Neural cell (in vitro differentiated cells): ENCODE measurements around the gene GTPBP3. TPM values are rescaled to one million over a fixed set of nuclear protein-coding genes. Genes with fewer than 3 reads are reported as not detected.

Experiments
- H2AFZ ChIP-seq: fragments of 200-600, 300-800 bp; sonication (generic), shearing (Covaris generic); 2 replicates; pipeline ENCODE4 v1.6.0; 2014; ENCODE audit warnings: low read depth, mild to moderate bottlenecking, antibody characterized with exemption, low read length, moderate library complexity
- H3F3A ChIP-seq: fragments of 200-600 bp; shearing (Covaris generic); 2 replicates; pipeline ENCODE4 v1.6.1; 2016; ENCODE audit warnings: mild to moderate bottlenecking, moderate library complexity, mixed read lengths, antibody characterized with exemption, low read length; ENCODE audit not compliant: insufficient read depth, poor library complexity, severe bottlenecking
- H3K27ac ChIP-seq: fragments of 200-600, 300-800 bp; sonication (generic), shearing (Covaris generic); 2 replicates; pipeline ENCODE4 v1.5.1; 2014; ENCODE audit warnings: mild to moderate bottlenecking, low read length, moderate library complexity
- H3K27me3 ChIP-seq: fragments of 300-800, 200-600 bp; sonication (generic), shearing (Covaris generic); 2 replicates; pipeline ENCODE4 v1.6.0; 2014; ENCODE audit warnings: mild to moderate bottlenecking, low read depth, low read length, moderate library complexity; ENCODE audit not compliant: insufficient read depth
- H3K36me3 ChIP-seq: fragments of 300-800, 200-600 bp; sonication (generic), shearing (Covaris generic); 2 replicates; pipeline ENCODE4 v1.5.1; 2014; ENCODE audit warnings: mild to moderate bottlenecking, antibody characterized with exemption, low read length, moderate library complexity; ENCODE audit not compliant: insufficient read depth
- H3K4me2 ChIP-seq: fragments of 300-800, 200-600 bp; sonication (generic), shearing (Covaris generic); 2 replicates; pipeline ENCODE4 v1.6.0; 2014; ENCODE audit warnings: mild to moderate bottlenecking, low read length
- H3K4me3 ChIP-seq: fragments of 300-800, 200-600 bp; sonication (generic), shearing (Covaris generic); 2 replicates; pipeline ENCODE4 v1.5.1; 2014; ENCODE audit warnings: mild to moderate bottlenecking, low read length, moderate library complexity
- H3K79me2 ChIP-seq: fragments of 200-600 bp; shearing (Covaris generic); replicated peaks from 2 replicates; pipeline ENCODE4 v1.6.0; 2014; ENCODE audit warnings: mild to moderate bottlenecking, low read length, moderate library complexity; ENCODE audit not compliant: insufficient read depth
- H3K9ac ChIP-seq: fragments of 300-800, 200-600 bp; sonication (generic), shearing (Covaris generic); 2 replicates; pipeline ENCODE4 v1.6.1; 2016; ENCODE audit warnings: mild to moderate bottlenecking, low read length, mixed read lengths
- H3K9me2 ChIP-seq: fragments of 200-600 bp; shearing (Covaris generic); 2 replicates; pipeline ENCODE4 v1.6.1; 2016; ENCODE audit warnings: mild to moderate bottlenecking, low read length, mixed read lengths; ENCODE audit not compliant: insufficient read depth
- H3K9me3 ChIP-seq: fragments of 200-600, 300-800 bp; sonication (generic), shearing (Covaris generic); 2 replicates; pipeline ENCODE4 v1.6.1; 2016; ENCODE audit warnings: mild to moderate bottlenecking, mixed run types, low read length, moderate library complexity, mixed read lengths
- H4K20me1 ChIP-seq: fragments of 200-600 bp; shearing (Covaris generic); 2 replicates; pipeline ENCODE4 v1.6.1; 2016; ENCODE audit warnings: mild to moderate bottlenecking, mixed run types; ENCODE audit not compliant: insufficient read depth
- CTCF ChIP-seq: fragments of 450-650 bp; IDR thresholded peaks from 2 replicates; pipeline ENCODE4 v1.5.1; 2014; ENCODE audit warnings: antibody characterized with exemption, mild to moderate bottlenecking, moderate library complexity; ENCODE audit not compliant: poor library complexity, severe bottlenecking
- EP300 ChIP-seq: fragments of 450-650 bp; conservative IDR thresholded peaks from 2 replicates; pipeline ENCODE4 v1.6.1; 2014; ENCODE audit warnings: antibody characterized with exemption, mild to moderate bottlenecking, moderate library complexity; ENCODE audit not compliant: poor library complexity, severe bottlenecking
- EZH2 ChIP-seq: fragments of 200-600, 300-800 bp; shearing (Covaris generic), sonication (generic); IDR thresholded peaks from 2 replicates; pipeline ENCODE4 v1.6.1; 2014; ENCODE audit warnings: antibody characterized with exemption, low read length, borderline replicate concordance, mild to moderate bottlenecking; ENCODE audit not compliant: insufficient read depth, poor library complexity, severe bottlenecking
- MXI1 ChIP-seq: fragments of 450-650 bp; conservative IDR thresholded peaks from 2 replicates; pipeline ENCODE4 v1.6.1; 2014; ENCODE audit warnings: antibody characterized with exemption, mild to moderate bottlenecking; ENCODE audit not compliant: poor library complexity, severe bottlenecking
- POLR2AphosphoS5 ChIP-seq: IDR thresholded peaks from 2 replicates; pipeline ENCODE4 v1.6.1; 2012
- RAD21 ChIP-seq: fragments of 450-650 bp; conservative IDR thresholded peaks from 2 replicates; pipeline ENCODE4 v1.6.1; 2014; ENCODE audit warnings: antibody characterized with exemption, mild to moderate bottlenecking, moderate library complexity
- REST ChIP-seq: IDR thresholded peaks from 2 replicates; pipeline ENCODE4 v1.6.1; 2012; ENCODE audit warnings: borderline replicate concordance
- SMC3 ChIP-seq: fragments of 450-650 bp; conservative IDR thresholded peaks from 2 replicates; pipeline ENCODE4 v1.6.1; 2014; ENCODE audit warnings: antibody characterized with exemption, mild to moderate bottlenecking, moderate library complexity; ENCODE audit not compliant: poor library complexity
- TAF1 ChIP-seq: IDR thresholded peaks from 2 replicates; pipeline ENCODE4 v1.6.1; 2012; ENCODE audit warnings: low read depth
- polyA plus RNA-seq: library from polyadenylated mRNA; depleted of rRNA; stranded (reverse); fragments of >200 nt; gene quantifications from 2 replicates; pipeline ENCODE4 v1.2.3, GENCODE V29; 2014

The GTPBP3 gene
- polyA plus RNA-seq, 1 donor from 2014 or later: 25.6 TPM

- no peak for TF ChIP-seq EP300
These were observed 9.5 kb upstream of the GTPBP3 start (continued) for GRCh38 chr19:17327654-17328516.

DNA sequence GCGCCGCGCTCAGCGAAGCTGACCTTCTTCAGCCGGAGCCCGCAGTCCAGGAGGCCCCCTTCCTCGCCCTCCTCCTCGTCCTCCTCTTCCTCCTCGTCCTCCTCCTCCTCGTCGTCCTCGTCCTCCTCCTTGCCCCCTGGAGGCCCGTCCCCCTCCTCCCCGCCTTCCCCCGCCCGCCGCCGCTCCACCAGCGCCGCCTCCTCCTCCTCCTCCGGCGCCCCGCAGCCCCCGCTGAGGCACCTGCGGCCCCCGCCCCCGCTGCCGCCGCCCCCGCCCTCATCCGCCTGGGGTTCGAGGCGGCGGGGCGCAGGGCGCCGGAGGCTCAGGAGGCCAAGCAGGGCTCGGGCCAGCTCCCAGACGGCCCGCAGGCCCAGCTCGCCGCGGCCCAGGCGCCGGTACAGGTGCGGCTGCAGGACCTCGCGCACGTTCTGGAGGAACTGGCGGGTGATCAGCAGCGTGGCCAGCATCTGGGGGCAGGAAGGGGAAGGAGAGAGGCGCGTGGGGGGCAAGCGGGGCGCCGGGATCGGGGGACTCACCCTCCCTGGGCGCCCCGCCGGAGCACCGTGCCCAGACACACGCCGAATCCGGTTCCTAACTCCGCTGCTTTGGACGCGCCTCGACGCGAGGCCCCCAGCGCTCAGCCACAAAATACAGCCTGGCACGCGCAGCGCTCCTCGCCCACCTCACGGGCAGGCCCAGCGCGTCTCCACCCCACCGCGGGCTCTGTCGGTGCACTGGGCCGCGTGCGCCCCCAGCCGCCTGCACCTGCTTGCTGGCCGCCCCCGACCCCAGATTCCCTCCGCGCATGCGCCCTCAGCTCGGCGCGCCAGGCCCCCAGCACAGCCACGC lies 8.6 kb upstream of the GTPBP3 start:
- Histone ChIP-seq H3K9me2 (no peaks in the 10 kb centered on the region), H3K9ac (no peak overlapping the region), H2AFZ (no peak overlapping the region), H3K79me2 (peaks cover 1% of the 10 kb centered on the region), H3K4me3 (no peak overlapping the region), H3K27me3 (no peaks in the 10 kb centered on the region), H4K20me1 (no peaks in the 10 kb centered on the region), H3K27ac (no peak overlapping the region), H3K4me2 (no peak overlapping the region), H3K9me3 (no peaks in the 10 kb centered on the region), H3K36me3 (no peaks in the 10 kb centered on the region), H3F3A (no peaks in the 10 kb centered on the region)
- TF ChIP-seq CTCF (no peak), RAD21 (no peak), EZH2 (no peak), POLR2AphosphoS5 (no peak), REST (no peak), TAF1 (no peak), SMC3 (no peak), EP300 (no peak), MXI1 (no peak)
